Testis (tissue), 2 donors: ENCODE measurements around the gene LZTFL1.

Experiments used
- CTCF ChIP-seq, 3 experiments: fragments of 450-650 bp in 2 of 3; fragments of 200-600 bp in 1 of 3; sonication (generic) in 1 of 3; IDR thresholded peaks; one replicate each; pipeline ENCODE4 v1.5.1; 2016 to 2019; ENCODE audit warnings: antibody characterized with exemption in 3 of 3, mild to moderate bottlenecking in 2 of 3, moderate library complexity in 1 of 3
- POLR2A ChIP-seq: fragments of 450-650 bp; IDR thresholded peaks from one replicate; pipeline ENCODE4 v1.6.1; 2017; ENCODE audit warnings: antibody characterized with exemption, mild to moderate bottlenecking, moderate library complexity

GRCh38 chr3:45852828-45853227 is 10.9 kb upstream of the LZTFL1 start:
- TF ChIP-seq CTCF (IDR thresholded peaks at IDR 0.05) (no peak), POLR2A (no peak)
